Lung (tissue), 12 donors: ENCODE measurements around the gene ATP10A. TPM values are rescaled to one million over a fixed set of nuclear protein-coding genes. Genes with fewer than 3 reads are reported as not detected.

Experiments
- ATAC-seq: fragments of 200-7000 bp; cut with Tn5 transposase; one replicate; pipeline ENCODE4 v1.9.1; 2020; ENCODE audit warnings: moderate number of reproducible peaks; ENCODE audit not compliant: insufficient read depth, low FRiP score
- DNase-seq, 3 donors: peaks; one replicate each; pipeline ENCODE4 v3.0.0-alpha.2; 2013 to 2017
- H3K27ac ChIP-seq, 2 donors: one replicate each; pipeline ENCODE4 v1.5.1; 2013; ENCODE audit warnings: mild to moderate bottlenecking in 2 of 2, moderate library complexity in 2 of 2, control low read depth in 1 of 2, inconsistent platforms in 1 of 2, low read depth in 1 of 2, low read length in 1 of 2
- H3K27me3 ChIP-seq, 3 donors: one replicate each; pipeline ENCODE4 v1.5.1; 2013; ENCODE audit warnings: low read length in 2 of 3; ENCODE audit not compliant: control insufficient read depth in 3 of 3, insufficient read depth in 3 of 3
- H3K36me3 ChIP-seq, 4 donors: one replicate each; pipeline ENCODE4 v1.5.1; 2013; ENCODE audit warnings: low read length in 4 of 4, mild to moderate bottlenecking in 1 of 4, moderate library complexity in 1 of 4; ENCODE audit not compliant: control insufficient read depth in 4 of 4, insufficient read depth in 4 of 4
- H3K4me1 ChIP-seq, 5 donors: one replicate each; pipeline ENCODE4 v1.5.1; 2013; ENCODE audit warnings: low read length in 5 of 5, mild to moderate bottlenecking in 2 of 5, moderate library complexity in 1 of 5; ENCODE audit not compliant: control insufficient read depth in 5 of 5, insufficient read depth in 5 of 5
- H3K4me3 ChIP-seq: one replicate; pipeline ENCODE4 v1.5.1; 2013; ENCODE audit warnings: mild to moderate bottlenecking, control low read depth, moderate library complexity
- H3K9ac ChIP-seq, 2 donors: one replicate each; pipeline ENCODE4 v1.5.1; 2013; ENCODE audit warnings: low read length in 2 of 2, control low read depth in 1 of 2; ENCODE audit not compliant: insufficient read depth in 1 of 2
- H3K9me3 ChIP-seq, 4 donors: one replicate each; pipeline ENCODE4 v1.5.1; 2013; ENCODE audit warnings: low read length in 3 of 4, mild to moderate bottlenecking in 1 of 4, moderate library complexity in 1 of 4; ENCODE audit not compliant: control insufficient read depth in 4 of 4, insufficient read depth in 3 of 4
- CTCF ChIP-seq: IDR thresholded peaks from 2 replicates; pipeline ENCODE4 v1.5.1; 2012; ENCODE audit warnings: mild to moderate bottlenecking; ENCODE audit errors: control extremely low read depth, extremely low read depth
- WGBS, 2 donors: extraction: QIAGEN DNeasy Blood & Tissue Kit; methylation state at CpG; one replicate each; pipeline ENCODE4 v1.1.7; 2013; 5-methylcytosine and 5-hydroxymethylcytosine counted together
- polyA plus RNA-seq, 2 donors: library from polyadenylated mRNA; stranded (reverse); fragments of 200-250 nt; gene quantifications; one replicate each; pipeline ENCODE4 v1.2.1, GENCODE V29; 2013
- total RNA-seq, 2 donors: library from RNA; depleted of rRNA in 1 of 2; stranded (reverse); fragments of >200 nt in 1 of 2; gene quantifications; one replicate each; pipeline ENCODE4 v1.2.1, GENCODE V29; 2014 to 2021
- donor health status: control.
- donor health status: control.
- donor health status: Bipolar disorder and iron deficiency.
- donor health status: healthy.
- donor health status: DM: yes; HTN: yes; CAD: no.

The ATP10A gene
- total and polyA plus RNA-seq, 4 donors: 4.5 to 33.7 (median 6.2) TPM

GRCh38 chr15:25718597-25718996 lies 144.5 kb downstream of the ATP10A start:
- 94% methylated on average over 8 of the region's 8 CpGs for WGBS, 2 donors
- Histone ChIP-seq H3K9me3 (no peaks in the 10 kb centered on the region), H3K27ac (no peak overlapping the region), H3K4me3 (no peak overlapping the region), H3K9ac (no peak overlapping the region), H3K4me1 (peaks cover 0 to 4% (median 0%) of the 10 kb centered on the region in 5 donors), H3K36me3 (peaks cover 0 to 16% (median 0%) of the 10 kb centered on the region in 4 donors), H3K27me3 (no peaks in the 10 kb centered on the region)
- no peak for TF ChIP-seq CTCF
- ATAC-seq (no peak), DNase-seq (peak in 1 of 3 donors; percentile 5)

DNA sequence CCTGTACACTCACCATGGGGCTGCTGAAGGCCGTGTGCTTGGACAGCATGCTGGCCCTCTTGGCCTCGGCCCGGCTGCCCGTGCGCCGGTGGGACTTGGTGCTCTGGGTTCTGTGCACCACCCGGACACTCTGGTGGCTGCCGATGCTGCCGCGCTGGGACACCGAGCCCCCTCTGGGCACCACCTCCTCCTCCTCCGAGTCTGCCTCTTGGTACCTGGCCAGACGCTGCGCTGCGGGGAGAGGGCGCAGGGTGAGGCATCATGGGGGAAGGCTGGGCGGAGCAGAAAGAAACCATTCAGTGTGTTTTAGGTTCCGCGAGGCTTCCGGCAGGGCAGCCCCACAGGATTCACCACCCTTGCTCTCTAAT lies 145.0 kb downstream of the ATP10A start:
- Histone ChIP-seq H3K36me3 (peaks cover 0 to 19% (median 0%) of the 10 kb centered on the region in 4 donors), H3K27me3 (no peaks in the 10 kb centered on the region), H3K27ac (no peak overlapping the region), H3K4me3 (no peak overlapping the region), H3K4me1 (peaks cover 0 to 4% (median 0%) of the 10 kb centered on the region in 5 donors), H3K9ac (no peak overlapping the region), H3K9me3 (no peaks in the 10 kb centered on the region)
- WGBS, 2 donors: 92 to 96% methylated on average over 20 of the region's 20 CpGs
- ATAC-seq: no peak
- DNase-seq: peak in 1 of 3 donors; percentile 6
- TF ChIP-seq CTCF: no peak

- H3K4me1 ChIP-seq: peaks cover 0 to 4% (median 0%) of the 10 kb centered on the region in 5 donors
- DNase-seq (peak; percentile 7 to 36 (median 20)), ATAC-seq (no peak)
- H3K27ac ChIP-seq: no peak overlapping the region
- WGBS, 2 donors: 71 to 76% methylated on average over 14 of the region's 14 CpGs
- peaks cover 0 to 21% (median 0%) of the 10 kb centered on the region in 4 donors for H3K36me3 ChIP-seq
- H3K4me3 ChIP-seq: no peak overlapping the region
- H3K9ac ChIP-seq: no peak overlapping the region
- no peaks in the 10 kb centered on the region for H3K27me3 ChIP-seq
- no peaks in the 10 kb centered on the region for H3K9me3 ChIP-seq
- no peak for TF ChIP-seq CTCF
Measured at GRCh38 chr15:25717457-25718168, 145.5 kb downstream of the ATP10A start.

DNA sequence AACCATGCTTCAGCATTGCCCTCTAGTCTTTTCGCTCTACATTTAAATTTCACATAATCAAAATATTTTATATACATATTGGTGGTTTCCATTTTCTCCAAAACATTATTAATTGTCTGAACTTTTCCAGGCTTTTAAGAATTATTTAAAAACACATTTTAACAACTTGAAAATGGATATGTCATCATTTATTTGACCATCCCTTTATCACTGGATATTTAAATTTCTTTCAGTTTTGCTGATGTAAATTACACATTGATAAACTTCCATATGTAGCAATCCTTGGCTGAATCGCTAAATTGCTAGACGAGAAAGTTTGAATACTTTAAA lies 146.0 kb downstream of the ATP10A start:
- DNase-seq (no peak), ATAC-seq (no peak)
- Histone ChIP-seq H3K4me3 (no peak overlapping the region), H3K27ac (no peak overlapping the region), H3K9ac (no peak overlapping the region), H3K9me3 (no peaks in the 10 kb centered on the region), H3K4me1 (peaks cover 0 to 4% (median 0%) of the 10 kb centered on the region in 5 donors), H3K36me3 (peaks cover 0 to 22% (median 0%) of the 10 kb centered on the region in 4 donors), H3K27me3 (no peaks in the 10 kb centered on the region)
- TF ChIP-seq CTCF: no peak
- 74 to 87% methylated on average over 3 of the region's 3 CpGs for WGBS, 2 donors
